CD1c-positive myeloid dendritic cell (primary cell): ENCODE measurements around the gene GAA.
"Not testable (repeated sequence)": the region's sequence is repeated elsewhere in the genome, so short reads cannot be mapped to it uniquely, and the experiment has no call there.

ENCODE experiments used
- DNase-seq: peaks from one replicate; pipeline ENCODE4 v3.0.0-alpha.2; 2016; ENCODE audit errors: extremely low spot score

GAA gene

DNA sequence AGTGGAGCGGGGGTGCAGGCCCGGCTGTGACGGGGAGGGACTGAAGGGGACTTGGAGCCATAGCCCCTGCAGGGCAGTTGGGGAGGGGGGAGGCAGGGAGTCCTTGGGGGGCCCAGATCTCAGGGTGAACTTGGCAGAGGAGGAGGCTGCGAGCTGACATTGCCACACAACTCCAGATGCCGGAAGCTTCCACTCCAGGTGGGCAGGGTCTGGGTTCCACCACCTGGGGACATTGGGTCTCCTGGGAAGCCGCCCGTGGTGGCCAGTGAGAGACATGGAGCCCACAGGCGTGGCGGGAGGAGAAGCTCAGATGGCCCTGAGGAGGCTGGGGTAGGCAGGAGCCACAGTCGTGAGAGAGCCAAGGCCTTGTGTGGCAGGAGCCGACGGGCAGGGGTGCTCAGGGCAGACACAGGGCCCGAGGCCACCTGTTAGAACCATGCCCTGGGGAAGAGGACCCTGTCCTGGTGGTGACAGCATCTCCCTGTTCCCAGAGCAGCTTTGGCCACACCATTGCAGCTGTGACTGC is 18.2 kb upstream of the GAA start:
- no peak for DNase-seq

DNA sequence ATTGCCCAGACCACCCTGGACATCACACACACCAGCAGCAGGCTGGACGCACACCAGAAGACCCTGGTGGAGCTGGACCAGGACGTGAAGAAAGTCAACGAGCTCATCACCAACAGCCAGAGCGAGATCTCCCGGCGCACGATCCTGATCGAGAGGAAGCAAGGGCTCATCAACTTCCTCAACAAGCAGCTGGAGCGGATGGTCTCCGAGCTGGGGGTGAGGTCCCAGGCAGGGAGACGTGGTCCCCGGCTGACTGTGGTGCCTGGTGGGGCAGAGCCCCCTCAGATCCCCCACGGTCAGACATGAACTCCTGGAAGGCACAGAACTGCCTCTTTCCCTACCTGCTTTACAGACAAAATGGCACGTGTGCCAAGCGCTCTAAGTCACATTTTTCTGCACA is 16.6 kb upstream of the GAA start:
- no peak for DNase-seq

DNA sequence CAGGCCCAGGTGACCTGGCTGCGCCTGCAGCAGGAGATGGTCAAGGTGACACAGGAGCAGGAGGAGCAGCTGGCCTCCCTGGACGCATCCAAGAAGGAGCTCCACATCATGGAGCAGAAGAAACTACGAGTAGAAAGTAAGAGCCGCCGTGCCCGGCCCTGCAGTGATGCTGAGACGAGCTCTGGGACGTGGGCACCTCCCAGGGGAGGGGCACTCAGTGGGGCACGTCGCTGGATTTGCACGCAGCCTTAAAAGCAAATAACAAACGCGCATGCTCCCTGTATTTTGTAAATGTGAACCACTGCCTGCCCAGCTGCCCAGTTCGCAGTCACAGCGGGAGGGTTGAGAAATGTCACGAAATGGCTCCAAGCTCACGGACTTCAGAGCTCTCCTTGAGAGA is 15.3 kb upstream of the GAA start:
- no peak for DNase-seq

DNA sequence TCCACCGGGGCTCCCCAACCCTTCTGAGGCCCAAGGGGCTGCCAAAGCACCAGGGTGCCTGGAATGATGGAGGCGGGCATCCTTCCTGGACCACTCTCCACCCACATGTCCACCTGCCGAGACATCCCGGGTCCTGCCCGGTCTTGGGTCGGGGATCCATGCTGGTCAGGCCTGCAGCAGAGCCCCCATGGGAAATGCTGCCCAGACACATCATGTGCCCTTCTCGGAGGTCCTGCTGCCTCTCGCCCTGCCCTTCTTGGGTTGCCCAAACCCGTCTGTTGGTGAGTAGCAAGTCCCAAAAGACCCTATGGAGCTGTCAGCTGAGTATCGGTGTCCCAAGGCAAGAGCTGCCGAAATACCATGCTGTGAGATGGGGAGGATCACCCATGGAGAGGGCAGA is 14.8 kb upstream of the GAA start:
- no peak for DNase-seq

DNA sequence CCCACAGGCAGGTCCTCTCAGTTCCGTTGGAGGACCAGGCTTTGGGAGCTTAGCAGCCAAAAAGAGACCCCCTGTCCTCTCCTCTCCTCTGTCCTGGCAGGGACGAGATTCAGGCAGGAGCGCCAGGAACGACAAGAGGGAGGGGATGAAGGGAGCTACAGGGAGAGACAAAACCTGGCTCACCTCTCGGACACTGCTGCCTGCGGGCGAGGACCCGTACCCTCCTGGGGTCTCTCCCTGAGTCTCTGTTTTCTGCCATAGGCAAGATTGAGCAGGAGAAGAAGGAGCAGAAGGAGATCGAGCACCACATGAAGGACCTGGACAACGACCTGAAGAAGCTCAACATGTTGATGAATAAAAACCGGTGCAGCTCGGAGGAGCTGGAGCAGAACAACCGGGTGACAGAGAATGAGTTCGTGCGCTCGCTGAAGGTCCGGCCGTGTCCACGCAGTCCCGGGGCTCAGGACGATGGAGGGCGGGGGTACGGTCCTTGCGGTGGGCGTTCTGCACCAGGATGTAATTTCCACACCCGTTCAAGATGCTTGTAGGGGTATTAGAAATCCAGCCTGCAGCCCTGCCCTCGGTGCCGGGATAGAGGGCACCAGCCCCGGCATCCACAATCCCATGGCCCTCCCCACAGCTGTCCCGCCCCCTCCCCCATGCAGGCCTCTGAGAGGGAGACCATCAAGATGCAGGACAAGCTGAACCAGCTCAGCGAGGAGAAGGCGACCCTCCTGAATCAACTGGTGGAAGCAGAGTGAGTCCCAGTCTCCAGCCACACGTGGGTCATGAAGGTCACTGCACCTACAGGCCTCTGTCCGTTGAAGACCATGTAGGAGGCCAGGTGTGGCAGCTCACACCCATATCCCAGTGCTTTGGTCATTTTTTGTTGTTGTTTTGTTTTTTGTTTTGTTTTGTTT is 13.8 kb upstream of the GAA start:
- DNase-seq, result no peak

DNA sequence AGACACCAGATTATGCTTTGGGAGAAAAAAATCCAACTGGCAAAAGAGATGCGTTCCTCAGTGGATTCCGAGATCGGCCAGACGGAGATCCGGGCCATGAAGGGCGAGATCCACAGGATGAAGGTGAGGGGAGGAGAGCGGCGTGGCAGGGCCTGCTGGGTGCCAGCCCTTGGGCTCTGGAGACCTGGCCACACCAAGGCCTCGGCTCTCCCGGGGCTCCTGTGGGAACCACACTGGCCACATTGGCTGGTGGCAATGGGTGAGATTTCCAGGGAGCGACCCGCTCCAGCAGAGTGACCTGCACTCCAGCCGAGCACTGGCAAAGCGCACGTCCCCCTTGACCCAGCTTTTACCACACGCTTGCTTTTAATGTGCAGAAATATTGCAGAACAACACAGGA is 11.6 kb upstream of the GAA start:
- DNase-seq, result no peak

DNA sequence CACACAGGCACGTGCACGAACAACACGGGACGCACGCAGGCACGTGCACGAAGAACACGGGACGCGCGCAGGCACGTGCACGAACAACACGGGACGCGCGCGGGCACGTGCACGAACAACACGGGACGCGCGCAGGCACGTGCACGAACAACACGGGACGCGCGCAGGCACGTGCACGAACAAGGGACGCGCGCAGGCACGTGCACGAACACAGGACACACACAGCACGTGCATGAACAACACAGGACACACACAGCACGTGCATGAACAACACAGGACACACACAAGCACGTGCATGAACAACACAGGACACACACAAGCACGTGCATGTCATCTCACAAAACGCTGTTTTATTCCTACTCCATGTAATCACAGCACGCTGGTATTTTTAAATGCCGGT is 11.2 kb upstream of the GAA start:
- not testable (repeated sequence) for DNase-seq

DNA sequence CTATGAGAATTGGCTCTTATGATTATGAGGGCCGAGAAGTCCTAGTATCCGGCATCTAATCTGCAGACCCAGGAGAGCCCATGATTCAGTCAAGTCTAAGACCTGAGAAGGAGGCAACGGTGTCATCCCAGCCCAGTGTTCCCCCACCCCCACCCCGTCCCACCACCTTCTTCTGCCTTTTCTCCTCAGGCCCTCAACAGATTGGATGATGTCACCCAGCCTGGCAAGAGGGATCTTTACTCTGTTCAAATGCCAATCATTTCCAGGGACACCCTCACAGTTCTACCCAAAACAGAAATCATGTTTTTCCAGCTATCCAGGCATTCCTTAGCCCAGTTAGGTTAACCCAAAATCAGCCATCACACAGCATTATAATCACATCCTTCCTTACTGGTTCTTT is 10.0 kb upstream of the GAA start:
- peak; percentile 24 for DNase-seq

DNA sequence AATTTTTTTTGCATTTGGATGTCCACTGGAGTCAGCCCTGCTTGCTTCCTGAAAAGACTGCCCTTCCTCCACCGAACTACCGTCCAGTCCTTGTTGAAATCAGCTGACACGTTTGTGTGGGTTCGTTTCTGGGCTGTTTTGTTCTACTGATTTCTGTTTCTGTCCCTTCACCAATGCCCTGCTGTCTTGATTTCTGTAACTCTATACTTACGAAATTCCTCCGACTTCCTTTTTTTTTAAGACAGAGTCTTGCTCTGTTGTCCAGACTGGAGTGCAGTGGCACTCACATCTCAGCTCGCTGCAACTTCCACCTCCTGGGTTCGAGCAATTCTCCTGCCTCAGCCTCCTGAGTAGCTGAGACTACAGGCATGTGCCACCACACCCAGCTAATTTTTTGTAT is 8.4 kb upstream of the GAA start:
- DNase-seq, result peak; percentile 93

DNA sequence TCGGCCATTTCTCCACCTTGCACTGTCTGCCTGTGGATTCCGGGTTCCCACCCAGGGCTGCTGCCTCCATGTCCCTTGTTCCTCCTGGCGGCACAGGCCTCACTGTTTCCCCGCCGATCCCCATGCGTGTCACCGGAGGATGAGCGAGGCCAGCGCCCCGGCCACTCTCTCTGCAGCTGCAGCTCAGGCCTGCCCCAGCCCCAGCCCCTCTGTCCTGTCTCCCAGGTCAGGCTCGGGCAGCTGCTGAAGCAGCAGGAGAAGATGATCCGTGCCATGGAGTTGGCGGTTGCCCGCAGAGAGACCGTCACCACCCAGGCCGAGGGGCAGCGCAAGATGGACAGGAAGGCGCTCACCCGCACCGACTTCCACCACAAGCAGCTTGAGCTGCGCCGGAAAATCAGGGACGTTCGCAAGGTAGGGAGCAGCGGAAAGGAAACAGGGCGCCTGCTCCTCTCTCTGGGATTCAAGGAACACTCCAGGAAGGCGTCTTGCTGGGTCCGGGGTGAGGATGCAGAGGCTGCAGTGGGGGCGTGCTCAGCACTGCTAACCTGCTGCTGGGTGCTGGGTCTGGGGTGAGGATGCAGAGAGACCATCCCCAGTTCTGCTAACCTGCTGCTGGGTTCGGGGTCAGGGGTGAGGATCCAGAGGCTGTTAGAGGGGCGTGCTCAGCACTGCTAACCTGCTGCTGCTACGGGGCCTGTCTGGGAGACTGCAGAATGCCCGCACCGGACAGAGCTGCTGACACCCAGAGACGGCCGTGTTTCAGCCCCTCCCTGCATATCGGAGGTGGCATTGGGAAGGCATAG is 6.1 kb upstream of the GAA start:
- DNase-seq, result no peak

DNA sequence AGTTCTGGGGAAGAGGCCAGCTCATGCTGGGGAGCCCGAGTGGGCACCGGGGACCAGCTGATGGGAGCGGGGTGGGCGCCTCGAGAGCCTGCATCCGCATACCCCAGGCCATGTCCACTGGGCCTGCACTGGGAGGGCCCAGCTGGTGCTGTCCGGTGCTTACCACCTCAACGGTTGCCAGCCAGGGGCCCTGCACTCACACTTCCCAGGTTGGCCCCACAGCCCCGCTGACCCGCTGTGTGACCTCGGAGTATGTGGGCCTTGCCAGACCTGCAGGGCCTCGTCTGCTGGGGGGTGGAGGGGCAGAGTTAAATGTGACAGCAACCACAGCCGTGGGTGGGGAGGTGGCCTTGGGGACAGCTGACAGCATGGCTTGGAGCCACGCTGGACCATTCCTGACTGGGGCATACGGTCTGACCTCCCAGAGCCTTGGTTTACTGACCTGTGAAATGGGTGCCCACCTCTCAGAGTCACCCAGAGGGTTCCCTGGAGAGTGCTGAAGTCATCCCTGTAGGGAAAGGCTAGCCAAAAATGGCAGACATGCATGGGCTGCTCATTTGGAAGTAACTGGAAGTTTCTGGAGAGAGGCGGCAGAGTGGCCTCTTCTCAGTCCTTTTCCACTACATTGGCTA is 5.4 kb upstream of the GAA start:
- DNase-seq, result no peak

DNA sequence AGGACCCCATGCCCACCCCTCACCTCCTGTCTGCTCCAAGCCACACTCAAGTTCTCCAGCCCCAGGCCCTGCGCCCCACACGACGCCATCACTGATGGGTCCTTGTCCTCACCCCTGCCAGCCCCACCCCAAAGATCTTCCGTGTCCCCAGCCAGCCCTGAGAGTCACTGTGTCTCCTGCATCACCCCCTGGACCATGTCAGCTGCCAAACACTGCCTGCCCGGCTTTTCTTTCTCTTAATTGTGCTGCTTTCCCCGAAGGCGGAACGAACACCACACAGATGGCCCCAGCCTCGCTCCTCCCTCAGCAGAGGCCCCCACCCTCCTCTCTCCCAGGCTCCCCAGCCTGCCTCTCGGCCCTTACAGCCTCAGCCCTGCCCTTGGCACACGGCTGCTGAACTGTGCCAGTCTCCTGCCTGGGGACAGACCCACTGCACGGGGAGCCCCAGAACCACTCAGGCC is 4.8 kb upstream of the GAA start:
- DNase-seq, result no peak

DNA sequence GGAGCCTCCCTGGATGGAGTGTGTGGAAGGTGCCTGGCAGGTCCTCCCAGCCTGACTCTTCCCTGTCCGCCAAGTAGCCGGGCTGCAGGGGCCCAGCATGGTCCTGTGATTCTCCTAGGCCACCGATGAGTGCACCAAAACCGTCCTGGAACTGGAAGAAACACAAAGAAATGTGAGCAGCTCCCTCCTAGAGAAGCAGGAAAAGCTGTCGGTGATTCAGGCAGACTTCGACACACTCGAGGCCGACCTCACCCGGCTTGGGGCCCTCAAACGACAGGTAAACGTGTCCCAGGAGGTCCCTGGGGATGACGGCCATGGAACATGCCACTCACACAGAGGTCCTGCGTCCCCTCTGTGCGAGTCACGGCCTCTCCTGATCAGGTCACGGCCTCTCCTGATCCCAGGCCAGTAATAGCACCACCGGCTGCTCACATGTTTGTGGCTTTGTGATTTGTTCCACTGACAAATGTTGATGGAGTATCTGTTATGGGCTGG is 4.2 kb upstream of the GAA start:
- no peak for DNase-seq

DNA sequence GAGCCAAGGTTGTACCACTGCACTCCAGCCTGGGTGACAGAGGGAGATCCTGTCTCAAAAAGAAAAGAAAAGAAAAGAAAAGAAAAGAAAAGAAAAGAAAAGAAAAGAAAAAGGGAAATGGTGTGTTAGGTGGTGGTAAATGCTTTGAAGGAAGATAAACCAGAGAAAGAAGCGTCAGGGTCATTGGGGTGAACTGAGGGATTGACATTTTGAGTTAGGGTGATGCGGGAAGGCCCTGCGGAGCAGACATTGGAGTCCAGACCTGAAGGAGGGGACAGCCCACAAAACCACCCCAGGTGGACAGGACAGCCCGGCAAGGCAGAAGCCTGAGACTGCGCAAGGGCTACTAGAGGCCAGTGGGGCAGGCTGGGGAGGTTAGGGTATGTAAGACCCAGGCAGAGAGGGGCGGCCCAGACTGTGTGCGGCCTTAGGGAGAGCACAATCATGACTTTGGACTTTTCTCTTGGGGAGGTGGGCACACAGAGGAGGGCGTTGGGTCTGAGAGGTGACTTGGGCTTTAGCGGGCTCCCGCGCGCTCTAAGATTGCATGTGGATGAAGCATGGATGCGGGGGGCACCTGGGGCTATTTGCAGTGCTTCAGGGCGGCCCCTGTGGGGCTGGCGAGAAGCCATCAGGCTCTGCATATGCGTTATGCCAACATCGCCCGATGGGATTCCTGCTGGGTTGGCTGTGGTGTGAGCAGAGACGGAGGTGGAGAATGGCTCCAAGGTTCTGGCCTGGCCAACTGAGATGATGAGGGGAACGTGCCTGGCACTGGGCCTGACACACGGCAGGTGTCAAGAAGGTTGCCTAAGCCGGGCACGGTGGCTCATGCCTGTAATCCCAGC is 3.3 kb upstream of the GAA start:
- DNase-seq, result no peak

DNA sequence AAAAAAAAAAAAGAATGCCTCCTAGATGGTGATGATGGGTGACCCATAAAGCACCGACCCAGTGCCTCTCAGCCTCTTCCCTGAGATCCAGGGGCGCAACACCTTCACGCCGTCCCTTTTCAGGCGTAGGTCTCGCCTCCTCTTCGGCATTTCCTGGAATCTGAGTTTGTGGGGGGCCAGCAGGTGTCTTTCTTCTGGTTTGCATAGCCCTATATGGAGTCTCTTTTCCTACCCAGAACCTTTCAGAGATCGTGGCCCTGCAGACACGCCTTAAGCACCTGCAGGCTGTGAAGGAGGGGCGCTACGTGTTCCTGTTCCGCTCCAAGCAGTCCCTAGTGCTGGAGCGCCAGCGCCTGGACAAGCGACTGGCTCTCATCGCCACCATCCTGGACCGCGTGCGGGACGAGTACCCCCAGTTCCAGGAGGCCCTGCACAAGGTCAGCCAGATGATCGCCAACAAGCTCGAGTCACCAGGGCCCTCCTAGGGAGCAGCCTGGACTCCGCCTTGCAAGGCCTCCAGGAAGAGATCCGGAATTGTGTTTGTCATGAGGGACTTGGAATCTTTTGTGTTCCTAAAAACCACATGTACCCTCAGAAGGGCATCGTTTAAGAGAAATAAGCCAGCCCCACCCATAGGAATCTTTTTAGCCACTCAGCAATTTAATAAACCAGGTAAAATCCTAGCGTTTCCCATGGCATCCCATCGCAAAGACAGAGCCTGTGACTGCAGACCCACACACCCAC is 1.9 kb upstream of the GAA start:
- no peak for DNase-seq

DNA sequence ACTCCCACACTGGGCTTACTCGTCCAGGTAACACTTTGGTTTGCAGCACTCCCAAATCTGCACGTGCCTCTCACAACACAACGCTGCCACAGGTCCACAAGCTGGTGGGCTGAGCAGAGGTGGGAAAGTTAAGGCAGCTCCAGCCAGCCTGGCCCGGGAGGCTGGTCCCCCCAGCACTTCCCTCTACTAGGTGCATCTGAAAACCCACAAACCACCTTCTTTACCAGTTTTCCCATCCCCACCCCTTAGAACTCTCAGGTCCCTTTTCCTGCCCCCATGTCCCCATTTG is 1.4 kb upstream of the GAA start:
- DNase-seq, result no peak

DNA sequence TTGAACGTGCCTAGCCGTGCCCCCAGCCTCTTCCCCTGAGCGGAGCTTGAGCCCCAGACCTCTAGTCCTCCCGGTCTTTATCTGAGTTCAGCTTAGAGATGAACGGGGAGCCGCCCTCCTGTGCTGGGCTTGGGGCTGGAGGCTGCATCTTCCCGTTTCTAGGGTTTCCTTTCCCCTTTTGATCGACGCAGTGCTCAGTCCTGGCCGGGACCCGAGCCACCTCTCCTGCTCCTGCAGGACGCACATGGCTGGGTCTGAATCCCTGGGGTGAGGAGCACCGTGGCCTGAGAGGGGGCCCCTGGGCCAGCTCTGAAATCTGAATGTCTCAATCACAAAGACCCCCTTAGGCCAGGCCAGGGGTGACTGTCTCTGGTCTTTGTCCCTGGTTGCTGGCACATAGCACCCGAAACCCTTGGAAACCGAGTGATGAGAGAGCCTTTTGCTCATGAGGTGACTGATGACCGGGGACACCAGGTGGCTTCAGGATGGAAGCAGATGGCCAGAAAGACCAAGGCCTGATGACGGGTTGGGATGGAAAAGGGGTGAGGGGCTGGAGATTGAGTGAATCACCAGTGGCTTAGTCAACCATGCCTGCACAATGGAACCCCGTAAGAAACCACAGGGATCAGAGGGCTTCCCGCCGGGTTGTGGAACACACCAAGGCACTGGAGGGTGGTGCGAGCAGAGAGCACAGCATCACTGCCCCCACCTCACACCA is 724 bp downstream of the GAA start:
- DNase-seq, result peak; percentile 82

DNA sequence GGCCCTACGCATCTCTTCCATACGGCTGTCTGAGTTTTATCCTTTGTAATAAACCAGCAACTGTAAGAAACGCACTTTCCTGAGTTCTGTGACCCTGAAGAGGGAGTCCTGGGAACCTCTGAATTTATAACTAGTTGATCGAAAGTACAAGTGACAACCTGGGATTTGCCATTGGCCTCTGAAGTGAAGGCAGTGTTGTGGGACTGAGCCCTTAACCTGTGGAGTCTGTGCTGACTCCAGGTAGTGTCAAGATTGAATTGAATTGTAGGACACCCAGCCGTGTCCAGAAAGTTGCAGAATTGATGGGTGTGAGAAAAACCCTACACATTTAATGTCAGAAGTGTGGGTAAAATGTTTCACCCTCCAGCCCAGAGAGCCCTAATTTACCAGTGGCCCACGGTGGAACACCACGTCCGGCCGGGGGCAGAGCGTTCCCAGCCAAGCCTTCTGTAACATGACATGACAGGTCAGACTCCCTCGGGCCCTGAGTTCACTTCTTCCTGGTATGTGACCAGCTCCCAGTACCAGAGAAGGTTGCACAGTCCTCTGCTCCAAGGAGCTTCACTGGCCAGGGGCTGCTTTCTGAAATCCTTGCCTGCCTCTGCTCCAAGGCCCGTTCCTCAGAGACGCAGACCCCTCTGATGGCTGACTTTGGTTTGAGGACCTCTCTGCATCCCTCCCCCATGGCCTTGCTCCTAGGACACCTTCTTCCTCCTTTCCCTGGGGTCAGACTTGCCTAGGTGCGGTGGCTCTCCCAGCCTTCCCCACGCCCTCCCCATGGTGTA is 1.5 kb downstream of the GAA start:
- DNase-seq, result no peak

DNA sequence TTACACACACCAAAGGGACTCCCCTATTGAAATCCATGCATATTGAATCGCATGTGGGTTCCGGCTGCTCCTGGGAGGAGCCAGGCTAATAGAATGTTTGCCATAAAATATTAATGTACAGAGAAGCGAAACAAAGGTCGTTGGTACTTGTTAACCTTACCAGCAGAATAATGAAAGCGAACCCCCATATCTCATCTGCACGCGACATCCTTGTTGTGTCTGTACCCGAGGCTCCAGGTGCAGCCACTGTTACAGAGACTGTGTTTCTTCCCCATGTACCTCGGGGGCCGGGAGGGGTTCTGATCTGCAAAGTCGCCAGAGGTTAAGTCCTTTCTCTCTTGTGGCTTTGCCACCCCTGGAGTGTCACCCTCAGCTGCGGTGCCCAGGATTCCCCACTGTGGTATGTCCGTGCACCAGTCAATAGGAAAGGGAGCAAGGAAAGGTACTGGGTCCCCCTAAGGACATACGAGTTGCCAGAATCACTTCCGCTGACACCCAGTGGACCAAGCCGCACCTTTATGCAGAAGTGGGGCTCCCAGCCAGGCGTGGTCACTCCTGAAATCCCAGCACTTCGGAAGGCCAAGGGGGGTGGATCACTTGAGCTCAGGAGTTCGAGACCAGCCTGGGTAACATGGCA is 2.2 kb downstream of the GAA start:
- no peak for DNase-seq
